Measurements from ENCODE around the gene ENPP3. TPM values are rescaled to one million over a fixed set of nuclear protein-coding genes. Genes with fewer than 3 reads are reported as not detected.

ENPP3 gene
- total RNA-seq, 1 donor from 2014 or later, result 2.0 TPM

GRCh38 chr6:131770776-131771175 lies 133.7 kb downstream of the ENPP3 start:
- no peaks in the 10 kb centered on the region for H3K27me3 ChIP-seq
- TF ChIP-seq POLR2A (IDR thresholded peaks at IDR 0.05) (no peak), POLR2AphosphoS5 (IDR thresholded peaks at IDR 0.05; ENCODE audit: insufficient read depth in 1 of 2, low read depth in 1 of 2) (no peak), CTCF (IDR thresholded peaks at IDR 0.05) (no peak)
- no peak overlapping the region for H3K27ac ChIP-seq
- DNase-seq (ENCODE audit: extremely low spot score in 2 of 2), result no peak
- H3K4me3 ChIP-seq, result no peak overlapping the region
- no peaks in the 10 kb centered on the region for H3K9me3 ChIP-seq
- H3K36me3 ChIP-seq, result no peaks in the 10 kb centered on the region
- intact Hi-C loops (cut with DNase I), result no loop called here
- H3K4me1 ChIP-seq, result peaks cover 13% of the 10 kb centered on the region

GRCh38 chr6:131773284-131773950 lies 136.3 kb downstream of the ENPP3 start:
- no peak overlapping the region for H3K27ac ChIP-seq
- TF ChIP-seq POLR2A (IDR thresholded peaks at IDR 0.05) (no peak), POLR2AphosphoS5 (IDR thresholded peaks at IDR 0.05; ENCODE audit: insufficient read depth in 1 of 2, low read depth in 1 of 2) (no peak), CTCF (IDR thresholded peaks at IDR 0.05) (no peak)

GRCh38 chr6:131775886-131776285 lies 138.8 kb downstream of the ENPP3 start:
- H3K4me3 ChIP-seq, result no peak overlapping the region
- no peaks in the 10 kb centered on the region for H3K9me3 ChIP-seq
- H3K4me1 ChIP-seq, result peaks cover 13% of the 10 kb centered on the region
- TF ChIP-seq POLR2A (IDR thresholded peaks at IDR 0.05) (no peak), POLR2AphosphoS5 (IDR thresholded peaks at IDR 0.05; ENCODE audit: insufficient read depth in 1 of 2, low read depth in 1 of 2) (no peak), CTCF (IDR thresholded peaks at IDR 0.05) (no peak)
- no peaks in the 10 kb centered on the region for H3K36me3 ChIP-seq
- no peak for DNase-seq (ENCODE audit: extremely low spot score in 2 of 2)
- no peaks in the 10 kb centered on the region for H3K27me3 ChIP-seq
- H3K27ac ChIP-seq, result no peak overlapping the region
- intact Hi-C loops (cut with DNase I), result no loop called here

More at GRCh38 chr6:131773284-131773950, 136.3 kb downstream of the ENPP3 start:
- no peak for DNase-seq (ENCODE audit: extremely low spot score in 2 of 2)
- intact Hi-C loops (cut with DNase I), result no loop called here
- Histone ChIP-seq H3K36me3 (no peaks in the 10 kb centered on the region), H3K4me3 (no peak overlapping the region), H3K4me1 (peaks cover 13% of the 10 kb centered on the region), H3K9me3 (no peaks in the 10 kb centered on the region), H3K27me3 (no peaks in the 10 kb centered on the region)

GRCh38 chr6:131776985-131777384 lies 139.9 kb downstream of the ENPP3 start:
- no peak for DNase-seq (ENCODE audit: extremely low spot score in 2 of 2)

More at GRCh38 chr6:131776985-131777384, 139.9 kb downstream of the ENPP3 start:
- intact Hi-C loops (cut with DNase I), result no loop called here
- H3K36me3 ChIP-seq, result no peaks in the 10 kb centered on the region
- no peak for TF ChIP-seq CTCF (IDR thresholded peaks at IDR 0.05)
- TF ChIP-seq POLR2A (IDR thresholded peaks at IDR 0.05), result no peak
- TF ChIP-seq POLR2AphosphoS5 (IDR thresholded peaks at IDR 0.05; ENCODE audit: insufficient read depth in 1 of 2, low read depth in 1 of 2), result no peak
- no peaks in the 10 kb centered on the region for H3K27me3 ChIP-seq
- no peaks in the 10 kb centered on the region for H3K9me3 ChIP-seq
- no peak overlapping the region for H3K27ac ChIP-seq
- H3K4me3 ChIP-seq, result no peak overlapping the region
- peaks cover 13% of the 10 kb centered on the region for H3K4me1 ChIP-seq
